Spleen (tissue), 11 donors: ENCODE results near the gene CHMP2B. TPM values are rescaled to one million over a fixed set of nuclear protein-coding genes. Genes with fewer than 3 reads are reported as not detected.

Source experiments
- DNase-seq: peaks from one replicate; pipeline ENCODE4 v3.0.0-alpha.2; 2020
- H3K27ac ChIP-seq, 8 donors: fragments of 200-600 bp; sonication (generic) in 7 of 8; 1 replicate in 4 of 8; 2 replicates in 4 of 8; pipeline versions ENCODE4 v1.5.0 to v1.8.0; 2016 to 2021; ENCODE audit warnings: inconsistent platforms in 4 of 8, mild to moderate bottlenecking in 4 of 8, moderate library complexity in 1 of 8
- H3K27me3 ChIP-seq, 7 donors: fragments of 200-600 bp; sonication (generic) in 6 of 7; replicated peaks in 1 of 7; 1 replicate in 4 of 7; 2 replicates in 3 of 7; pipeline versions ENCODE4 v1.5.0 to v1.8.0; 2016 to 2021; ENCODE audit warnings: inconsistent platforms in 3 of 7, mild to moderate bottlenecking in 1 of 7
- H3K36me3 ChIP-seq, 6 donors: fragments of 200-600 bp; sonication (generic) in 5 of 6; 1 replicate in 4 of 6; 2 replicates in 2 of 6; pipeline versions ENCODE4 v1.5.0 to v1.8.0; 2016 to 2021; ENCODE audit warnings: inconsistent platforms in 2 of 6
- H3K4me1 ChIP-seq, 6 donors: fragments of 200-600 bp; sonication (generic) in 5 of 6; 1 replicate in 3 of 6; 2 replicates in 3 of 6; pipeline versions ENCODE4 v1.5.0 to v1.8.0; 2016 to 2021; ENCODE audit warnings: inconsistent platforms in 3 of 6
- H3K4me3 ChIP-seq, 8 donors: fragments of 200-600 bp; sonication (generic) in 7 of 8; 1 replicate in 4 of 8; 2 replicates in 4 of 8; pipeline versions ENCODE4 v1.5.0 to v1.8.0; 2016 to 2021; ENCODE audit warnings: inconsistent platforms in 4 of 8, mild to moderate bottlenecking in 4 of 8, moderate library complexity in 2 of 8
- H3K9me3 ChIP-seq, 8 donors: fragments of 200-600 bp; sonication (generic) in 7 of 8; 1 replicate in 4 of 8; 2 replicates in 4 of 8; pipeline versions ENCODE4 v1.5.0 to v1.8.0; 2016 to 2021; ENCODE audit warnings: inconsistent platforms in 4 of 8
- CTCF ChIP-seq, 11 experiments: fragments of 200-600 bp in 7 of 11; fragments of 450-650 bp in 4 of 11; sonication (generic) in 4 of 11; IDR thresholded peaks in 8 of 11; conservative IDR thresholded peaks in 3 of 11; 1 replicate in 7 of 11; 2 replicates in 4 of 11; pipeline versions ENCODE4 v1.4.0 to v1.8.0; 2016 to 2021; ENCODE audit warnings: antibody characterized with exemption in 11 of 11, inconsistent platforms in 4 of 11, mild to moderate bottlenecking in 1 of 11
- POLR2A ChIP-seq, 3 donors: fragments of 450-650 bp; IDR thresholded peaks; one replicate each; pipeline ENCODE4 v1.5.1; 2017; ENCODE audit warnings: antibody characterized with exemption in 3 of 3, mild to moderate bottlenecking in 1 of 3
- POLR2AphosphoS5 ChIP-seq, 3 donors: sonication (generic); formaldehyde crosslinking; IDR thresholded peaks; one replicate each; pipeline ENCODE4 v1.5.1; 2017; ENCODE audit warnings: antibody characterized with exemption in 3 of 3
- WGBS, 5 donors: extraction: QIAGEN DNeasy Blood & Tissue Kit in 3 of 5; methylation state at CpG; one replicate each; pipeline versions ENCODE4 v1.1.5 to v1.1.7; 2013 to 2018; 5-methylcytosine and 5-hydroxymethylcytosine counted together
- intact Hi-C: fragments of 100-400 bp; cut with DNase I; formaldehyde crosslinking; loops from one replicate; pipeline ENCODE4 v1.15.0; 2023; ENCODE audit warnings: low total_unique reads
- polyA plus RNA-seq, 3 donors: library from polyadenylated mRNA; stranded (reverse); fragments of 200-250 nt; gene quantifications; one replicate each; pipeline ENCODE4 v1.2.1, GENCODE V29; 2013
- total RNA-seq, 7 donors: library from RNA; depleted of rRNA in 3 of 7; stranded (reverse); fragments of >200 nt in 3 of 7; fragmentation: NEBNext Ultra II Directional in 4 of 7; extraction: Animal tissue kit (Norgen Biotek cat#: 25700) in 4 of 7; gene quantifications; one replicate each; pipeline versions ENCODE4 v1.1.0 to v1.2.1, GENCODE V29; 2016 to 2021
- donor health status: healthy with polysubstance abuse.
- donor health status: DM: no; HTN: no; CAD: no; lungs with moderate emphysema.
- donor health status: DM: no; HTN: no; CAD: no.
- donor health status: Bipolar disorder and iron deficiency.
- donor health status: healthy.
- donor health status: DM: no; HTN: no; CAD: no.
- donor health status: DM: yes; HTN: yes; CAD: no.

Gene CHMP2B
- total and polyA plus RNA-seq, 10 donors: 14.7 to 39.2 (median 31.6) TPM

- no peak for DNase-seq
- TF ChIP-seq CTCF (IDR thresholded peaks at IDR 0.05 in 8 of 11, conservative IDR thresholded peaks at IDR 0.05 in 3 of 11): no peak
- TF ChIP-seq POLR2A (IDR thresholded peaks at IDR 0.05): no peak
- no peak for TF ChIP-seq POLR2AphosphoS5 (IDR thresholded peaks at IDR 0.05)
- 80 to 93% (median 86%) methylated on average over 2 of the region's 2 CpGs for WGBS, 5 donors
- Histone ChIP-seq H3K27me3 (peaks cover 0 to 22% (median 0%) of the 10 kb centered on the region in 7 donors), H3K4me3 (no peak overlapping the region), H3K36me3 (no peaks in the 10 kb centered on the region), H3K9me3 (no peaks in the 10 kb centered on the region), H3K4me1 (no peaks in the 10 kb centered on the region), H3K27ac (no peak overlapping the region)
- intact Hi-C loops: no loop called here
These were observed 40.4 kb upstream of the CHMP2B start for GRCh38 chr3:87186608-87187159.

GRCh38 chr3:87191175-87191574, 35.9 kb upstream of the CHMP2B start:
- Histone ChIP-seq H3K4me1 (no peaks in the 10 kb centered on the region), H3K27me3 (peaks cover 0 to 22% (median 0%) of the 10 kb centered on the region in 7 donors), H3K4me3 (no peak overlapping the region), H3K36me3 (no peaks in the 10 kb centered on the region), H3K27ac (no peak overlapping the region), H3K9me3 (peaks cover 0 to 10% (median 0%) of the 10 kb centered on the region in 8 donors)
- TF ChIP-seq CTCF (IDR thresholded peaks at IDR 0.05 in 8 of 11, conservative IDR thresholded peaks at IDR 0.05 in 3 of 11) (no peak), POLR2A (IDR thresholded peaks at IDR 0.05) (no peak), POLR2AphosphoS5 (IDR thresholded peaks at IDR 0.05) (no peak)
- no peak for DNase-seq
- WGBS, 5 donors: 44 to 69% (median 65%) methylated on average over 2 of the region's 2 CpGs
- intact Hi-C loops: no loop called here

- Histone ChIP-seq H3K27me3 (peaks cover 0 to 21% (median 0%) of the 10 kb centered on the region in 7 donors), H3K9me3 (peaks cover 0 to 12% (median 0%) of the 10 kb centered on the region in 8 donors), H3K4me3 (no peak overlapping the region), H3K4me1 (no peaks in the 10 kb centered on the region), H3K27ac (no peak overlapping the region), H3K36me3 (no peaks in the 10 kb centered on the region)
- DNase-seq: no peak
- intact Hi-C loops: no loop called here
- TF ChIP-seq CTCF (IDR thresholded peaks at IDR 0.05 in 8 of 11, conservative IDR thresholded peaks at IDR 0.05 in 3 of 11): no peak
- TF ChIP-seq POLR2A (IDR thresholded peaks at IDR 0.05): no peak
- no peak for TF ChIP-seq POLR2AphosphoS5 (IDR thresholded peaks at IDR 0.05)
These were observed 35.5 kb upstream of the CHMP2B start for GRCh38 chr3:87191641-87192040.

- Histone ChIP-seq H3K36me3 (no peaks in the 10 kb centered on the region), H3K27ac (no peak overlapping the region), H3K9me3 (peaks cover 0 to 14% (median 0%) of the 10 kb centered on the region in 8 donors), H3K4me1 (no peaks in the 10 kb centered on the region), H3K4me3 (no peak overlapping the region), H3K27me3 (no peaks in the 10 kb centered on the region)
- DNase-seq: no peak
- intact Hi-C loops: no loop called here
- TF ChIP-seq CTCF (IDR thresholded peaks at IDR 0.05 in 8 of 11, conservative IDR thresholded peaks at IDR 0.05 in 3 of 11) (no peak), POLR2A (IDR thresholded peaks at IDR 0.05) (no peak), POLR2AphosphoS5 (IDR thresholded peaks at IDR 0.05) (no peak)
- WGBS, 5 donors: 50 to 61% (median 58%) methylated on average over 1 of the region's 1 CpG
These were observed 30.2 kb upstream of the CHMP2B start for GRCh38 chr3:87196879-87197278.
